Keratinocyte (primary cell): ENCODE data around the gene TMEM208.

Experiments
- EZH2 ChIP-seq: IDR thresholded peaks from one replicate; pipeline ENCODE4 v1.6.1; 2012; ENCODE audit warnings: inconsistent platforms, mild to moderate bottlenecking, low read length, moderate library complexity
- TF ChIP-seq, protein P1 (sequence below), 3 experiments: IDR thresholded peaks in 1 of 3; conservative IDR thresholded peaks in 1 of 3; optimal IDR thresholded peaks in 1 of 3; 2 replicates in 2 of 3; 3 replicates in 1 of 3; pipeline versions ENCODE3 to v1.5.1; 2011; ENCODE audit warnings: low read length in 3 of 3, mild to moderate bottlenecking in 3 of 3, moderate library complexity in 2 of 3, control low read depth in 1 of 3, inconsistent platforms in 1 of 3; ENCODE audit not compliant: insufficient read depth in 2 of 3; ENCODE audit errors: extremely low read depth in 1 of 3

DNA sequence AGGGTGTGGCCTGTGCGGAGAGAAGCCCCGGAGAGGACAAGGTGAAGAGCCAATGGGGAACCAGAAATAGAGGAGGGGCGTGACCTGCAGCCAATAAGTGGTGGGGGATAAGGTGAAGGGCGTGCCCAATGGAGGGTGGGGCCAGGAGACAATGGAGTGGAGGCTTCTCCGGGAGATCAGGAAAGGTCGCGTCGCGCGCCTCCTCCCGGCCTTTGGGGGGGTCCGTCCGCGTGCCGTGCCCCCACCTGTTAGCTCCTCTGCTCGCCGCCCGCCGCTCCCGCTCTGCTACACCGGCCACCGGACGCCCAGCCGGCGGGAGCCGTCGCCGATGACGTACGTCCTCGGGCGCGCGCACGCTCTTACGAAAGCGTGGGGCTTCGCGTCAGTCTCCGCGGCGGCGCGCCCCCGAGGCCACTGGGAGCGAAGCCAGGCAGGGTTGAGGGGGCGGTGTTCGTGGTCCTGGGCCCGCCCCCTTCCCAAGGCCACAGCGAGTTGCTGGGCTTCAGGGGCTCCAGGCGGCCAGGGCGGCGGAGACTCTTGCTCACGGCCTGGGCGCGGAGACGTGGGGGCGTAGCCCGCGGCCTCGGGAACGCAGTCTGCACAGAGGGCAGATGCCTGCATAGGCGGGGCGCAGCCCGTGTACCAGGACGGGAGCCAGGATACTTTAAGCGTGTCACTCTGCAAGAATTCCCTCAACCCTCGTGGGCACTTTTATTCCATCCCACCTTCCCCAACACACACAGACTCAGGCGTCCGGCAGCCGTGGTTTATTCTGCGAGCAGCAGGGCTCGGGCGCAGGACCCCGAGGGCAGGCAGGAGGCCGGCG lies 43.1 kb upstream of the TMEM208 start, which contains the start of gene MATCAP1:
- TF ChIP-seq, protein P1, sequence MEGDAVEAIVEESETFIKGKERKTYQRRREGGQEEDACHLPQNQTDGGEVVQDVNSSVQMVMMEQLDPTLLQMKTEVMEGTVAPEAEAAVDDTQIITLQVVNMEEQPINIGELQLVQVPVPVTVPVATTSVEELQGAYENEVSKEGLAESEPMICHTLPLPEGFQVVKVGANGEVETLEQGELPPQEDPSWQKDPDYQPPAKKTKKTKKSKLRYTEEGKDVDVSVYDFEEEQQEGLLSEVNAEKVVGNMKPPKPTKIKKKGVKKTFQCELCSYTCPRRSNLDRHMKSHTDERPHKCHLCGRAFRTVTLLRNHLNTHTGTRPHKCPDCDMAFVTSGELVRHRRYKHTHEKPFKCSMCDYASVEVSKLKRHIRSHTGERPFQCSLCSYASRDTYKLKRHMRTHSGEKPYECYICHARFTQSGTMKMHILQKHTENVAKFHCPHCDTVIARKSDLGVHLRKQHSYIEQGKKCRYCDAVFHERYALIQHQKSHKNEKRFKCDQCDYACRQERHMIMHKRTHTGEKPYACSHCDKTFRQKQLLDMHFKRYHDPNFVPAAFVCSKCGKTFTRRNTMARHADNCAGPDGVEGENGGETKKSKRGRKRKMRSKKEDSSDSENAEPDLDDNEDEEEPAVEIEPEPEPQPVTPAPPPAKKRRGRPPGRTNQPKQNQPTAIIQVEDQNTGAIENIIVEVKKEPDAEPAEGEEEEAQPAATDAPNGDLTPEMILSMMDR (optimal IDR thresholded peaks at IDR 0.05 in 1 of 3, IDR thresholded peaks at IDR 0.05 in 1 of 3, conservative IDR thresholded peaks at IDR 0.05 in 1 of 3; ENCODE audit: extremely low read depth in 1 of 3, insufficient read depth in 2 of 3, low read length in 3 of 3): no peak
- no peak for TF ChIP-seq EZH2
